Measurements from ENCODE around the gene CCDC186. TPM values are rescaled to one million over a fixed set of nuclear protein-coding genes. Genes with fewer than 3 reads are reported as not detected.
A peak's percentile ranks its signal among the peaks of the same experiment; 100 is the strongest.

Gene CCDC186
- polyA plus RNA-seq: 1 to 10 TPM; 4.0 to 7.7 (median 4.3) TPM

- H3K27ac ChIP-seq (ENCODE audit: low read depth, low read length): peak within 1 kb of the TSS; percentile 83
- 0 to 1% (median 1%) methylated on average over 46 to 49 of the region's 49 CpGs for WGBS, 3 donors
Observed at GRCh38 chr10:114173921-114174694, at the start of gene CCDC186. TSS of gene CCDC186 (minus strand) at chr10:114174203. CDS start at chr10:114163268, 10,935 bp downstream.

GRCh38 chr10:114223066-114223465, 49.1 kb upstream of the CCDC186 start:
- H3K27ac ChIP-seq (ENCODE audit: low read depth, low read length): no peak overlapping the region
- 70 to 88% (median 84%) methylated on average over 4 of the region's 4 CpGs for WGBS, 3 donors

GRCh38 chr10:114221235-114221634, 47.2 kb upstream of the CCDC186 start:
- no peak overlapping the region for H3K27ac ChIP-seq (ENCODE audit: low read depth, low read length)
- WGBS, 3 donors: 79 to 83% (median 79%) methylated on average over 4 of the region's 4 CpGs

GRCh38 chr10:114220281-114220680, 46.3 kb upstream of the CCDC186 start:
- 82 to 94% (median 88%) methylated on average over 2 of the region's 2 CpGs for WGBS, 3 donors
- H3K27ac ChIP-seq (ENCODE audit: low read depth, low read length): no peak overlapping the region

- H3K27ac ChIP-seq (ENCODE audit: low read depth, low read length): no peak overlapping the region
- WGBS, 3 donors: 88 to 97% (median 94%) methylated on average over 1 of the region's 1 CpG
Observed at GRCh38 chr10:114215033-114215432, 41.0 kb upstream of the CCDC186 start.

- WGBS, 3 donors: 87 to 93% (median 90%) methylated on average over 2 of the region's 2 CpGs
- no peak overlapping the region for H3K27ac ChIP-seq (ENCODE audit: low read depth, low read length)
Observed at GRCh38 chr10:114212153-114212552, 38.1 kb upstream of the CCDC186 start.

GRCh38 chr10:114208351-114208750, 34.3 kb upstream of the CCDC186 start:
- WGBS, 3 donors: 91 to 96% (median 94%) methylated on average over 2 of the region's 2 CpGs
- no peak overlapping the region for H3K27ac ChIP-seq (ENCODE audit: low read depth, low read length)

GRCh38 chr10:114207349-114207748, 33.3 kb upstream of the CCDC186 start:
- H3K27ac ChIP-seq (ENCODE audit: low read depth, low read length): no peak overlapping the region
- 58 to 97% (median 70%) methylated on average over 1 of the region's 1 CpG for WGBS, 3 donors

- WGBS, 3 donors: 62 to 71% (median 70%) methylated on average over 2 of the region's 2 CpGs
- H3K27ac ChIP-seq (ENCODE audit: low read depth, low read length): no peak overlapping the region
Observed at GRCh38 chr10:114206902-114207301, 32.9 kb upstream of the CCDC186 start.

GRCh38 chr10:114202812-114203211, 28.8 kb upstream of the CCDC186 start:
- 79 to 90% (median 86%) methylated on average over 3 of the region's 3 CpGs for WGBS, 3 donors
- no peak overlapping the region for H3K27ac ChIP-seq (ENCODE audit: low read depth, low read length)

GRCh38 chr10:114199239-114199638, 25.2 kb upstream of the CCDC186 start:
- 85 to 95% (median 88%) methylated on average over 4 of the region's 4 CpGs for WGBS, 3 donors
- no peak overlapping the region for H3K27ac ChIP-seq (ENCODE audit: low read depth, low read length)

GRCh38 chr10:114195079-114195478, 21.1 kb upstream of the CCDC186 start:
- WGBS, 3 donors: 68 to 89% (median 82%) methylated on average over 2 of the region's 2 CpGs

GRCh38 chr10:114189700-114190099, 15.7 kb upstream of the CCDC186 start:
- WGBS, 3 donors: 92 to 93% (median 92%) methylated on average over 8 of the region's 8 CpGs
- H3K27ac ChIP-seq (ENCODE audit: low read depth, low read length): no peak overlapping the region

More at GRCh38 chr10:114195079-114195478, 21.1 kb upstream of the CCDC186 start:
- no peak overlapping the region for H3K27ac ChIP-seq (ENCODE audit: low read depth, low read length)

GRCh38 chr10:114188900-114189299, 14.9 kb upstream of the CCDC186 start:
- H3K27ac ChIP-seq (ENCODE audit: low read depth, low read length): no peak overlapping the region
- 82 to 100% (median 99%) methylated on average over 3 of the region's 3 CpGs for WGBS, 3 donors

GRCh38 chr10:114188001-114188400, 14.0 kb upstream of the CCDC186 start:
- 46 to 79% (median 57%) methylated on average over 3 of the region's 3 CpGs for WGBS, 3 donors

GRCh38 chr10:114184276-114184675, 10.3 kb upstream of the CCDC186 start:
- 80 to 85% (median 84%) methylated on average over 5 of the region's 5 CpGs for WGBS, 3 donors
- no peak overlapping the region for H3K27ac ChIP-seq (ENCODE audit: low read depth, low read length)

More at GRCh38 chr10:114188001-114188400, 14.0 kb upstream of the CCDC186 start:
- H3K27ac ChIP-seq (ENCODE audit: low read depth, low read length): no peak overlapping the region

GRCh38 chr10:114183563-114183962, 9.6 kb upstream of the CCDC186 start:
- WGBS, 3 donors: 82 to 90% (median 89%) methylated on average over 9 of the region's 9 CpGs
- H3K27ac ChIP-seq (ENCODE audit: low read depth, low read length): no peak overlapping the region

GRCh38 chr10:114181971-114182370, 8.0 kb upstream of the CCDC186 start:
- no peak overlapping the region for H3K27ac ChIP-seq (ENCODE audit: low read depth, low read length)
- WGBS, 3 donors: 19 to 26% (median 21%) methylated on average over 5 of the region's 5 CpGs

GRCh38 chr10:114180937-114181336, 6.9 kb upstream of the CCDC186 start:
- H3K27ac ChIP-seq (ENCODE audit: low read depth, low read length): no peak overlapping the region
- 89 to 95% (median 94%) methylated on average over 3 of the region's 3 CpGs for WGBS, 3 donors

- WGBS, 3 donors: 41 to 87% (median 76%) methylated on average over 8 of the region's 8 CpGs
- H3K27ac ChIP-seq (ENCODE audit: low read depth, low read length): no peak overlapping the region
Observed at GRCh38 chr10:114179747-114180146, 5.7 kb upstream of the CCDC186 start.

Measured in adipose tissue (tissue), 3 donors.